Measurements from ENCODE around the gene VPS8.
"Not testable (repeated sequence)": the region's sequence is repeated elsewhere in the genome, so short reads cannot be mapped to it uniquely, and the experiment has no call there.

Gene VPS8

GRCh38 chr3:184927796-184928315 lies 115.9 kb downstream of the VPS8 start:
- DNase-seq: peak; percentile 88

- no peak for DNase-seq
Measured at GRCh38 chr3:184932777-184933176, 120.8 kb downstream of the VPS8 start.

DNA sequence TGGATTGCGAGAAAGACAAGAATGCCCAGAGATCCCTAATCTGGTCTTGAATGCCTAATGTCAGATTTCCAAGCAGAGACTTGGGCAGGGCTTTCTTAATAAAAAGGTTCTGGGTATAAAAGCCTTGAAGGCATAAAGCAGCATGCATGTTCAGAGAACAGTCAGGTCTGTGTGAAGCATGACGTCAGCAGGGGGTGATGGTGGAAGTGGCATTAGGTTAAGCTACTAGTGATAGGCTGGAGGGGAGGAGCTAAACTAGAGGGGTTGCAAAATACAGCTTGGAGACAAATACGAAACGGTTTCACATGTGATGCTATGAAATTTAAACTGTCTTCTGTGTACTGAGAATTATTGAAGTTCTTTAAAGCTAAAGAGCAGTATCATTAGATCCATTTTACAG lies 125.6 kb downstream of the VPS8 start:
- no peak for DNase-seq

- no peak for DNase-seq
Measured at GRCh38 chr3:184941408-184941807, 129.4 kb downstream of the VPS8 start.

DNA sequence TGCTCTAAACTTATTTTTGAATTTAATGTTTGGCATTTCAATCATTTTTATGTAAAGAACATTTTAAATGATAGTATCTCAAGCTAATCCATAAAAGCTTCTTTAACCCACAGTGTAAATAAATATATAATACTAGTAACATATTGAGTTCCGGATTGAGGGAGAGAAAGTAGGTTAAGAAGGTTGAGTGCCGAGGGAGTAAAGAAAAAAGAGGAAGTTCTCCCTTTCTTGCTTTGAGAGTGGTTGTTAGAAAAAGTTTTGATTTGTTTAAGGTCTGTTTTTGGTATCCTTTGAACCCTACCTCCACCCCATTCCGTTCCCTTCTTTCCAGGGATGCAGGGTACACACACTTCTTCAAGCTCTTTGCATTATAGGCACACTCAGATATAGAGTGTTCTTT lies 130.8 kb downstream of the VPS8 start:
- DNase-seq: no peak

GRCh38 chr3:184944241-184944640 lies 132.3 kb downstream of the VPS8 start:
- no peak for DNase-seq

- DNase-seq: no peak
Measured at GRCh38 chr3:184945886-184946625, 134.1 kb downstream of the VPS8 start.

DNA sequence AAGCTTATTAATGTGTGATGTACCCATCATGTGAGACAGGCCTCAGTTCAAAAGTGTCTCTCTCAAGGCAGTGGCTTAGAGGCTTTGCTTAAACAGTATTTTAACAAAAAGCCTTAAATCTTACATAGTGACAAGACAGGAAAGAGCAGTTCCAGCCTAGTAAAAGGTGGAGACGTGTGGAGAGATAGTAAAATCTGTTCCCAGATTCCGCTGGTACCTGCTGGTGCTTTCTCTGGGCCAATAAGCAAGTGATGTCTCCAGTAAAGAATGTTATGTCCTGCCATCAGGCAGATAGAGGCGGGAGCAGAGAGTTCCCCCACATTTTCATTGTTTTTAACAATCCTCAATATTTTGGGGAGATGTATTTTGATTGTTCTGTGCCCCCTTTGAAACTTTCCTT lies 135.0 kb downstream of the VPS8 start:
- DNase-seq: no peak

- DNase-seq: no peak
Measured at GRCh38 chr3:184949251-184949965, 137.4 kb downstream of the VPS8 start.

- DNase-seq: not testable (repeated sequence)
Measured at GRCh38 chr3:184950816-184951215, 138.8 kb downstream of the VPS8 start.

GRCh38 chr3:184952671-184953070 lies 140.7 kb downstream of the VPS8 start:
- no peak for DNase-seq

DNA sequence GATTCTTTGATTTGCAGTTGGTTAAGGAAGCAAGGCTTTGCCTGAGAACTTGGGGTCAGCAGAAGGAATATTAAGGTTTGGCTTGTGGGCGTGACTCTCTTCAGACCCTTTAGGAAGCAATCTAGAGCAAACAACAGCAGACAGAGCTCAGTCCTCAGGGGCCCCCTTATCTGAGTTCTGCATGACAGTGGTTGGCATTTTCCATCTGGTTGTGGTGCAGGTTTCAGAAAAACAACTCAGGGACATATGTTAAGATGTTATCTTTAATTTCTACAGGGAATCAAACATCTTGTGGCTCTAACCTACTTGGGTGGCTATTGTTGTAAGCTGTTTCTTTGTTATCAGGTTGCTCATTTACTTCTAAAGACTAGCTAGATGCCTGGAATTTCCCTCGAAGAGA lies 141.4 kb downstream of the VPS8 start:
- DNase-seq: peak; percentile 37

DNA sequence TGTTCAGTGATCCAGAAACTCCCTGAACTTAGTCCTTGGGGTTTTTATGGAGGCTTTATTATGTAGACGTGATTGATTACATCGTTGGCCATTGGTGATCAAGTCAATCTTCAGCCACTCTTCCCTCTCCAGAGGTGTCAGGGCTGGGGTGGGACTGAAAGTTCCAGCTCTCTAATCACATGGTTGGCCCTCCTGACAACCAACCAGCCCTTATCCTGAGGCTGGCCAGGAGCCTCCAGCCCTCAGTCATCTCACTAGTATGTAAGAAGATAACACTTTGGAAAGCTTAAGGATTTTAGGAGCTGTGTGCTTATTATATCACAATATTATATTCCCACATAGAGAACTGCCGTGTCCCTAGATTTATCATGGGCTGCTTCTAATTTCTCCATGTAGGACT lies 142.3 kb downstream of the VPS8 start:
- no peak for DNase-seq

DNA sequence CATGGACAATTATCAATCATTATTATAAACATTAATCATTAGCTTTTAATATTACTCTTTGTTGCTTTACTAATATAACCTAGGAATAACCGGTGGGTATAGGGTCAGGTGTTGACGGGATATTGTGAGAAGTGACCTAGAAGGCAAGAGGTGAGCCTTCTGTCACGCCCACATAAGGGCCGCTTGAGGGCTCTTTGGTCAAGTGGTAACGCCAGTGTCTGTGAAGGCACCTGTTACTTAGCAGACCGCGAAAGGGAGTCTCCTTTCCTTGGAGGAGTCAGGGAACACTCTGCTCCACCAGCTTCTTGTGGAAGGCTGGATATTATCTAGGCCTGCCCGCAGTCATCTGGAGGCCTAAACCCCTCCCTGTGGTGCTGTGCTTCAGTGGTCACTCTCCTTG lies 142.9 kb downstream of the VPS8 start:
- DNase-seq: peak; percentile 22

DNA sequence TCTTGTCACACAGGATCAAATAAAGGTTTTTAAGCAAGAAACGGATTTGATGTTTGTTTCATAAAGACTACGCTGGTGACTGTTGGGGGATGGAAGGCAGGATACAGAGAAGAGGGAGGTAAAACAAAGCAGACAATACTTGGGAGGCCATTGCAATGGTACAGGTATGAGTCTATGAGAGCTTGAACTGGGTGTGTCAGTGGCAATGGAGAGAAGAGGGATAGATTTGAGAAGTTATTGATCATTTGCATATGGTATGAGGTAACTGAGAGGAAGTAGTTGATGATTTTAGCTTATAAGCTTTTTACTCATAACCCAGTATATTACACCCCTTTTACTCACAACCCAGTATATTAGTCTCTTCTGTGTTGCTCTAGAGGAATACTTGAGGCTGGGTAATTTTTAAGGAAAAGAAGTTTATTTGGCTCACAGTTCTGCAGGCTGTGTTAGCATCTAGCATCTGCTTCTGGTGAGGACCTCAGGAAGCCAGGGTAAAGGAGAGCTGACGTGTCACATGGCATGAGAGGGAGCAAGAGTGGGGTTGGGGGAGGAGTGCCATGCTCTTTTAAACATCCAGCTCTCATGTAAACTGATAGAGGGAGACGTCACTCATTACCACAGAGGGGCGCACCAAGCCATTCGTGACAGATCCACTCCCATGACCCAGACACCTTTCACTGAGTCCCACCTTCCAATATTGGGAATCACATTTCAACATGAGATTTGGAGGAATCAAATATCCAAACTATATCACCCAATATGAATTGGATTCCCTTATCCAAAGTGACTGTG lies 153.9 kb downstream of the VPS8 start:
- DNase-seq: no peak

GRCh38 chr3:184968115-184968514 lies 156.1 kb downstream of the VPS8 start:
- no peak for DNase-seq

GRCh38 chr3:184970186-184970585 lies 158.2 kb downstream of the VPS8 start:
- DNase-seq: no peak

DNA sequence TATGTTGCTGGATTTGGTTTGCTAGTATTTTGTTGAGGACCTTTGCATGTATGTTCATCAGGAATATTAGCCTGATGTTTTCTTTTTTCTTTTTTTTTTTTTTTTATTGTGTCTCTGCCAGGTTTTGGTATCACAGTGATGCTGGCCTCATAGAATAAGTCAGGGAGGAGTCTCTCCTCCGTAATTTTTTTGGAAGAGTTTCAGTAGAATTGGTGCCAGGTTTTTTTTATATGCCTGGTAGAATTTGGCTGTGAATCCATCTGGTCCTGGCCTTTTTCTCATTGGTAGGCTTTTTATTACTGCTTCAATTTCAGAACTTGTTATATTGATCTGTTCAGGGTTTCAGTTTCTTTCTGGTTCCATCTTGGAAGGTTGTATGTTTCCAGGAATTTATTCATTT lies 165.8 kb downstream of the VPS8 start:
- DNase-seq: no peak

- DNase-seq: no peak
Measured at GRCh38 chr3:184981071-184981470, 169.1 kb downstream of the VPS8 start.

GRCh38 chr3:184982076-184982475 lies 170.1 kb downstream of the VPS8 start:
- no peak for DNase-seq

GRCh38 chr3:184985586-184985985 lies 173.6 kb downstream of the VPS8 start:
- DNase-seq: no peak

DNA sequence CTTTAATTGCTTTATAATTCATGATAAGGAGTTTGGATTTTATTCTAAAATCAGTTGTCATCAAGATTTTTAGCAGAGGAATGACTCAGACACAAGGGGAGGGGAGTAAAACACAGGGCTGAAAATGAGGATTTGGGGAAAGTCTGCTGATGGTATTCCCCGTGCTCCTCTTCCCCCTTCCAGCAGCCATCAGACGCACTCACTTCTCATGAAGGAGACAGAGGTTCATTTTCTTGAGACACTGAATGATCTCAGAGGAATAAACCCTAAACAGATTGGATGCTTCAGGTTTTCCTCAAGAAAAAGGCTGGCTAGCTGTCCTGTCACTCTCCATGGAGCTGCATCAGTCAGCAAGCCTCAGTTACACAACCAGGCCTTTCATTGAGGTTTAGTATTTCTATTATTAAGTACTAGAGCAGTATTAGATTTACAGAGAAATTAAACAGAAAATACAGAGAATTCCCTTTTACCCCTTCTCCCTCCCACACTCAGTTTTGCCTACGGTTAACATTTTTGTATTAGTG lies 174.5 kb downstream of the VPS8 start:
- no peak for DNase-seq

DNA sequence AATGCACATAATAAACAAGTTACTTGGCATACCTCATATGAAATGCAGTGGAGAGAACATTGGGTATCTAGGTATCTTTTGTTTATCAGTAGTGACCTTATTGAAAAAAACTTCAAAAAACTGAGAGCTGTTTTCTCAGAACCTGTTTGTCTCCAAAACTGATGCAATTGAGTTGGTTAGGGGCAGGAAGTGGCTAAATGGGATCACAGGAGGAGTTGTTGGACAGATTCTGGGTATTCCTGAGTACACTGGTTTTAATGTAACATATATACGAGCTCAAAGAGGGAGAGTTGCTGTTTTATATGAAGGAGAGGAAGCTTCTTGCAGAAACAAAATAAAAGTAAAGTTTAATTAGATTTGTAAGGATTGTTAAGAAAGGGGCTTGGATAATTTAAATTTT lies 181.4 kb downstream of the VPS8 start:
- DNase-seq: no peak
